Effector memory CD4-positive, alpha-beta T cell (primary cell): ENCODE measurements around the gene WDR81.
"Not testable (repeated sequence)": the region's sequence is repeated elsewhere in the genome, so short reads cannot be mapped to it uniquely, and the experiment has no call there.

Source experiments
- DNase-seq, 3 donors: peaks; one replicate each; pipeline ENCODE4 v3.0.0-alpha.2; 2020
- H3K27ac ChIP-seq: 2 replicates; pipeline ENCODE4 v1.7.0; 2013; ENCODE audit warnings: mild to moderate bottlenecking, low read length, moderate library complexity; ENCODE audit not compliant: insufficient read depth, poor library complexity, severe bottlenecking
- H3K27me3 ChIP-seq: replicated peaks from 2 replicates; pipeline ENCODE4 v1.7.0; 2013; ENCODE audit warnings: mild to moderate bottlenecking, low read length; ENCODE audit not compliant: insufficient read depth, control insufficient read depth, poor library complexity, severe bottlenecking
- H3K36me3 ChIP-seq: 2 replicates; pipeline ENCODE4 v1.7.0; 2013; ENCODE audit warnings: mild to moderate bottlenecking, low read length, moderate library complexity; ENCODE audit not compliant: control insufficient read depth, insufficient read depth
- H3K4me1 ChIP-seq: 2 replicates; pipeline ENCODE4 v1.7.0; 2013; ENCODE audit warnings: low read length, mild to moderate bottlenecking; ENCODE audit not compliant: control insufficient read depth, insufficient read depth, poor library complexity, severe bottlenecking
- H3K4me3 ChIP-seq: 2 replicates; pipeline ENCODE4 v1.7.0; 2013; ENCODE audit warnings: low read length, low read depth, mild to moderate bottlenecking; ENCODE audit not compliant: insufficient read depth, poor library complexity, severe bottlenecking
- H3K9me3 ChIP-seq: 2 replicates; pipeline ENCODE4 v1.7.0; 2013; ENCODE audit warnings: mild to moderate bottlenecking, low read length, moderate library complexity; ENCODE audit not compliant: control insufficient read depth

WDR81 gene

DNA sequence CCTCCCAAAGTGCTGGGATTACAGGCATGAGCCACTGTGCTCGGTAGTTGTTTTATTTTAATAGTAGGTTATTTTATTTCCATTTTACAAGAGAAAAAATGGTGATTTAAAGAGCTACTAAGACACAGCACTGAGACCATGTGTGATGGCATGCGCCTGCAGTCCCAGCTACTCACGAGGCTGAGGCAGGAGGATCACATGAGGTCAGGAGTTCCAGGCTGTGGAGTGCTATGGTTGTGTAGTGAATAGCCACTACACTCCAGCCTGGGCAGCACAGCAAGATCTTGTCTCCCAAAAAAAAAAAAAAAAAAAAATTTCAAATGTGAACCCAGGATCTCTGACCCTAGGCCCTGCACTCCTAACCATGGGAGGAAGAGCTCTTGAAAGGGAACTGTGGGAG, 41.1 kb downstream of the WDR81 start:
- H3K4me1 ChIP-seq: peaks cover 38% of the 10 kb centered on the region
- H3K4me3 ChIP-seq: no peak overlapping the region
- no peak for DNase-seq

DNA sequence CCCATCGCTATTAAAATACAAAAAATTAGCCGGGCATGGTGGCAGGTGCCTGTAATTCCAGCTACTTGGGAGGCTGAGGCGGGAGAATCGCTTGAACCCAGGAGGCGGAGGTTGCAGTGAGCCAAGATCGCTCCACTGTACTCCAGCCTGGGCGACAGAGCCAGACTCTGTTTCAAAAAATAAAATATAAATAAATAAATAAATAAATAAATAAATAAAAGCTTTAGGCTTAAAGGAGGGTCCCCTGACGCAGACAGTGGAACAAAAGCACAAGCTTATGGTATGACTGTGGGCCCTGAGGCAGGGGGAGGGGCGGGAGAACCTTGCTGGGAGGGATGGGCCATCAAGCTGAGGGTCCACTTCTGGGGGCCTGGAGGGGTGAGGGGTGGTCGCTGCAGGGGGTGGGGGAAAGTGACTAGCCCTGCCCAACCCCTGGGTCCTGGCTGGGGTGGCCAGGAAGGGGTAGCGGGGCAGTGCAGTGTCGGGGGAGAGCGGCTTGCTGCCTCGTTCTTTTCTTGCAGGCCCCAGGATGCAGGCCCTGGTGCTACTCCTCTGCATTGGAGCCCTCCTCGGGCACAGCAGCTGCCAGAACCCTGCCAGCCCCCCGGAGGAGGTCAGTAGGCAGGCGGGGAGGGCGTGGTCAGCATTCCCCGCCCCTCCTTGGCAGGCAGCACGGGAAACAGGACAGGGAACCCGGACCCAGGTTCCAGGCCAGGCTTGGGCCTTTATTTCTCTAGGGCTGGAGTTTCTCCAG, 42.1 kb downstream of the WDR81 start:
- Histone ChIP-seq H3K4me1 (peaks cover 38% of the 10 kb centered on the region), H3K27ac (no peak overlapping the region), H3K4me3 (no peak overlapping the region), H3K27me3 (no peaks in the 10 kb centered on the region), H3K9me3 (no peaks in the 10 kb centered on the region), H3K36me3 (no peaks in the 10 kb centered on the region)
- no peak for DNase-seq

More for the DNA sequence above, 41.1 kb downstream of the WDR81 start:
- no peaks in the 10 kb centered on the region for H3K27me3 ChIP-seq
- no peaks in the 10 kb centered on the region for H3K36me3 ChIP-seq
- H3K9me3 ChIP-seq: no peaks in the 10 kb centered on the region
- H3K27ac ChIP-seq: no peak overlapping the region

DNA sequence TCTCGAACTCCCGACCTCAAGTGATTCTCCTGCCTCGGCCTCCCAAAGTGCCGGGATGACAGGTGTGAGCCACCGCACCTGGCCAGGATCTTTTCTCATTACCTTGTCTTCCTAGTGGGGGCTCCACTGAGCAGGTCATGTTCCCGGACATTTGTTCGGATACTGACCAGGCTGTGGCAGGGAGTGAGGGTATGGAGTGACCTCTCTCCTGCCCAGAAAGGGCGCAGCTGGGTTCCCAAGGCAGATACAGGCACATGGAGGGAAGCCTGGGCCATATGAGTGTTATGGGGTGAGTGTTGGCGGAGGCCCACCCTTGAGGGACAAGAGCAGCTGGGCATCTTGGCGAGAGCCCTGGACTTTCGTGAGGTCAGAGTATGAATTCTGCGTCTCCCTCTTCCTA, 42.9 kb downstream of the WDR81 start:
- Histone ChIP-seq H3K27ac (no peak overlapping the region), H3K4me1 (peaks cover 30% of the 10 kb centered on the region), H3K4me3 (no peak overlapping the region), H3K9me3 (no peaks in the 10 kb centered on the region), H3K36me3 (no peaks in the 10 kb centered on the region), H3K27me3 (no peaks in the 10 kb centered on the region)
- DNase-seq: no peak

DNA sequence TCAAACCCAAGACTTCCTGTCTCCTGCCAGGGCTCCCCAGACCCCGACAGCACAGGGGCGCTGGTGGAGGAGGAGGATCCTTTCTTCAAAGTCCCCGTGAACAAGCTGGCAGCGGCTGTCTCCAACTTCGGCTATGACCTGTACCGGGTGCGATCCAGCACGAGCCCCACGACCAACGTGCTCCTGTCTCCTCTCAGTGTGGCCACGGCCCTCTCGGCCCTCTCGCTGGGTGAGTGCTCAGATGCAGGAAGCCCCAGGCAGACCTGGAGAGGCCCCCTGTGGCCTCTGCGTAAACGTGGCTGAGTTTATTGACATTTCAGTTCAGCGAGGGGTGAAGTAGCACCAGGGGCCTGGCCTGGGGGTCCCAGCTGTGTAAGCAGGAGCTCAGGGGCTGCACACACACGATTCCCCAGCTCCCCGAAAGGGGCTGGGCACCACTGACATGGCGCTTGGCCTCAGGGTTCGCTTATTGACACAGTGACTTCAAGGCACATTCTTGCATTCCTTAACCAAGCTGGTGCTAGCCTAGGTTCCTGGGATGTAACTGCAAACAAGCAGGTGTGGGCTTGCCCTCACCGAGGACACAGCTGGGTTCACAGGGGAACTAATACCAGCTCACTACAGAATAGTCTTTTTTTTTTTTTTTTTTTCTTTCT, 45.4 kb downstream of the WDR81 start:
- DNase-seq: no peak
- H3K4me3 ChIP-seq: no peak overlapping the region
- H3K36me3 ChIP-seq: no peaks in the 10 kb centered on the region
- no peaks in the 10 kb centered on the region for H3K9me3 ChIP-seq
- H3K27ac ChIP-seq: peak overlapping the region; percentile 0
- H3K27me3 ChIP-seq: no peaks in the 10 kb centered on the region
- peaks cover 8% of the 10 kb centered on the region for H3K4me1 ChIP-seq

DNA sequence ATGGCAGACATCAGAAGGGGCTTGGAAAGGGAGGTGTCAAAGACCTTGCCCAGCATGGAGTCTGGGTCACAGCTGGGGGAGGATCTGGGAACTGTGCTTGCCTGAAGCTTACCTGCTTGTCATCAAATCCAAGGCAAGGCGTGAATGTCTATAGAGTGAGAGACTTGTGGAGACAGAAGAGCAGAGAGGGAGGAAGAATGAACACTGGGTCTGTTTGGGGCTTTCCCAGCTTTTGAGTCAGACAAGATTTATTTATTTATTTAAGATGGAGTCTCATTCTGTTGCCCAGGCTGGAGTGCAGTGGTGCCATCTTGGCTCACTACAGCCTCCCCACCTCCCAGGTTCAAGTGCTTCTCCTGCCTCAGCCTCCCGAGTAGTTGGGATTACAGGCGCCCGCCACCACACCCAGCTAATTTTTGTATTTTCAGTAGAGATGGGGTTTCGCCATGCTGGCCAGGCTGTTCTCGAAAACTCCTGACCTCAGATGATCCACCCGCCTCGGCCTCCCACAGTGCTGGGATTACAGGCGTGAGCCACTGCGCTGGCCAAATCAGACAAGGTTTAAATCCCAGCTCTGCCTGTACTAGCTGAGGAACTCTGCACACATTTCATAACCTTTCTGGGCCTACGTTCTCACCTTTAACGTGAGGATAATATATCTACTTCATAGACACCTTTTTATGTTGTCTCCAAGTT, 48.6 kb downstream of the WDR81 start:
- H3K36me3 ChIP-seq: peaks cover 12% of the 10 kb centered on the region
- H3K4me3 ChIP-seq, H3K27me3 ChIP-seq, H3K9me3 ChIP-seq, H3K27ac ChIP-seq, DNase-seq, H3K4me1 ChIP-seq: not testable (repeated sequence)

DNA sequence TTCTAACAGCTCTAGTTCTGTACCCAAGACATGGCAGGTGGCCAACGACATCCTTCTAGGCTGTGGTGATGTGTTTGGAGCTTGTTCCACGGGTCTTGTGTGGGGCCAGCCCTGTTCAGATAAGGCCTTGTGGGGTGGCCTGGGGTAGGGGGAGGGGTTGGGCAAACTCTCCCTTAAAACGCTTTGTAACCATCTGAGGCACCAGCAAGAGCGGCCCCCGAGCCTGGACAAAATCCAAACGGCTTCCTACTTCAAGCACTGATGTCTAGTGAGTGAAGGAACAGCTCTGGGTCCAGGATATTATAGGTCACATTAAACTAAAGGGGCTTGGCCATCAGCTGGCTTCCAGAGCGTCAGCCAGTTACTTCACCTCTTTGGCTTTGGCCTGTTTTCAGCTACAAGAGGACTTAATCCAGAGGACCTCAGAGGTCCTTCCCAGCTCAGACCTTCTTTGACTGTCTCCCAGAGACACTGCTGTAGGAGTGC, 49.2 kb downstream of the WDR81 start:
- Histone ChIP-seq H3K9me3 (no peaks in the 10 kb centered on the region), H3K4me3 (no peak overlapping the region), H3K4me1 (peaks cover 8% of the 10 kb centered on the region), H3K27ac (no peak overlapping the region), H3K36me3 (peaks cover 15% of the 10 kb centered on the region), H3K27me3 (no peaks in the 10 kb centered on the region)
- DNase-seq: no peak

DNA sequence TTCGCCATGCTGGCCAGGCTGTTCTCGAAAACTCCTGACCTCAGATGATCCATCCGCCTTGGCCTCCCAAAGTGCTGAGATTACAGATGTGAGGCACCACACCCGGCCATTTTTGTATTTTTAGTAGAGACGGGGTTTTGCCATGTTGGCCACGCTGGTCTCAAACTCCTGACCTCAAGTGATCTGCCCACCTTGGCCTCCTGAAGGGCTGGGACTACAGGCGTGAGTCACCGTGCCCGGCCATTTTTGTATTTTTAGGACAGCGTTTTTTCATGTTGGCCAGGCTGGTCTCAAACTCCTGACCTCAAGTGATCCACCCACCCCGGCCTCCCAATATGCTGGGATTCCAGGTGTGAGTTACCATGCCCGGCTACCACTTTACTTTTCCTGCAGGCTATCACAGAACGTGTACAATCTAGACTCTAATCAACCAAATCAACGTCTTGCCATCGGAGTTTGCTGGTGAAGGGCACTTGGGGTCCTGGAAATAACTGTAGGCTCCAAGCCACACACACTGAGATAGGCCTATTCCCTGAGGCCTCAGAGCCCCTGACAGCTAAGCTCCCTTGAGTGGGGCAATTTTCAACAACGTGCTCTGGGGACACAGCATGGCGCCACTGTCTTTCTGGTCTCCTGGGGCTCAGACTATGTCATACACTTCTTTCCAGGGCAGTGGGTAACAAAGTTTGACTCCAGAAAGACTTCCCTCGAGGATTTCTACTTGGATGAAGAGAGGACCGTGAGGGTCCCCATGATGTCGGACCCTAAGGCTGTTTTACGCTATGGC, 50.1 kb downstream of the WDR81 start:
- Histone ChIP-seq H3K27ac (no peak overlapping the region), H3K4me1 (peaks cover 5% of the 10 kb centered on the region), H3K36me3 (peaks cover 16% of the 10 kb centered on the region), H3K27me3 (no peaks in the 10 kb centered on the region), H3K9me3 (no peaks in the 10 kb centered on the region), H3K4me3 (no peak overlapping the region)
- no peak for DNase-seq

DNA sequence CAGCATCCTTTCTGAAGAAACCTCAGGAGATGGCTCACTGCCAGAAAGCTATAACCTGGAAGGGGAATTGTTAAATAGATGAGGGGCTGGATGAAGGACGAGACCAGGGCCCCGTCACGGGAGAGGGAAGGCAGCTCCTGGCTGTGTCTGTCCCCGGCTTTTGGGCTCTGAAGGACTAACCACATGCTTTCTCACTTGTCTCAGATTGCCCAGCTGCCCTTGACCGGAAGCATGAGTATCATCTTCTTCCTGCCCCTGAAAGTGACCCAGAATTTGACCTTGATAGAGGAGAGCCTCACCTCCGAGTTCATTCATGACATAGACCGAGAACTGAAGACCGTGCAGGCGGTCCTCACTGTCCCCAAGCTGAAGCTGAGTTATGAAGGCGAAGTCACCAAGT, 51.8 kb downstream of the WDR81 start:
- Histone ChIP-seq H3K4me1 (no peaks in the 10 kb centered on the region), H3K4me3 (no peak overlapping the region), H3K27ac (no peak overlapping the region)

DNA sequence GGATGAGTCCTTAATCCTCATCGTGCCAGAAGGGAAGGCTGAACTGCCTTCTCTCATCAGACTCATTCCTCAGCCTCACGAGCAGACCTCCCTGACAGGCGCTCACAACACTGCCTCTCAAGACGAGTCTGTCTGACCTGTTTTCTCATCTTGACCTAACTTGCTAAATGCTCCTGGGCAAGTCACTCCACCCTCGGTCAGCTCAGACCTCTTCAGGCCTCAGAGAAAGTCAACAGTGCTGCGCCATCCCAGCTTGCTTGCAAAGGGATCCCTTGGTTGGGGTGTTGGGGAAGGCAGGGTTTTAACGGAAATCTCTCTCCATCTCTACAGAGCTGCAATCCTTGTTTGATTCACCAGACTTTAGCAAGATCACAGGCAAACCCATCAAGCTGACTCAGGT, 52.4 kb downstream of the WDR81 start:
- no peak for DNase-seq
- Histone ChIP-seq H3K27ac (no peak overlapping the region), H3K4me3 (no peak overlapping the region), H3K27me3 (no peaks in the 10 kb centered on the region), H3K4me1 (no peaks in the 10 kb centered on the region), H3K9me3 (no peaks in the 10 kb centered on the region), H3K36me3 (peaks cover 24% of the 10 kb centered on the region)

More for the DNA sequence above, 51.8 kb downstream of the WDR81 start:
- no peak for DNase-seq
- Histone ChIP-seq H3K9me3 (no peaks in the 10 kb centered on the region), H3K27me3 (no peaks in the 10 kb centered on the region), H3K36me3 (peaks cover 20% of the 10 kb centered on the region)
